ENCODE results near the gene PPP4R4.

Gene PPP4R4

GRCh38 chr14:94177806-94178205 is 3.7 kb downstream of the PPP4R4 start:
- no peaks in the 10 kb centered on the region for H3K36me3 ChIP-seq (ENCODE audit: insufficient read depth, low read length)
- no peak overlapping the region for H3K27ac ChIP-seq (ENCODE audit: low read length)
- no peaks in the 10 kb centered on the region for H3K9me3 ChIP-seq (ENCODE audit: insufficient read depth, low read length, severe bottlenecking)
- H3K9ac ChIP-seq (ENCODE audit: low read depth, low read length), result no peak overlapping the region
- H2AFZ ChIP-seq (ENCODE audit: low read depth, low read length), result no peak overlapping the region
- peaks cover 8% of the 10 kb centered on the region for H3K27me3 ChIP-seq (ENCODE audit: insufficient read depth, low read length, poor library complexity)
- H4K20me1 ChIP-seq (ENCODE audit: insufficient read depth, low read length), result no peaks in the 10 kb centered on the region
- TF ChIP-seq CTCF (IDR thresholded peaks at IDR 0.05; ENCODE audit: borderline replicate concordance, extremely low read depth, low read length, poor library complexity, severe bottlenecking) (no peak), EZH2 (IDR thresholded peaks at IDR 0.05; ENCODE audit: borderline replicate concordance, low read depth, low read length, severe bottlenecking) (no peak)
- ATAC-seq (ENCODE audit: insufficient read depth, low read depth) (no peak), DNase-seq (no peak)
- H3K4me1 ChIP-seq (ENCODE audit: insufficient read depth, low read length), result peaks cover 21% of the 10 kb centered on the region
- no peak overlapping the region for H3K4me3 ChIP-seq (ENCODE audit: low read depth in 1 of 2, low read length in 2 of 2)
- H3K4me2 ChIP-seq (ENCODE audit: insufficient read depth, low read length), result no peak overlapping the region
- no peaks in the 10 kb centered on the region for H3K79me2 ChIP-seq (ENCODE audit: insufficient read depth, low read length)

- Histone ChIP-seq H3K27me3 (ENCODE audit: insufficient read depth, low read length, poor library complexity) (peaks cover 8% of the 10 kb centered on the region), H3K4me3 (ENCODE audit: low read depth in 1 of 2, low read length in 2 of 2) (no peak overlapping the region), H3K27ac (ENCODE audit: low read length) (no peak overlapping the region), H3K36me3 (ENCODE audit: insufficient read depth, low read length) (no peaks in the 10 kb centered on the region), H3K9me3 (ENCODE audit: insufficient read depth, low read length, severe bottlenecking) (no peaks in the 10 kb centered on the region), H2AFZ (ENCODE audit: low read depth, low read length) (no peak overlapping the region), H4K20me1 (ENCODE audit: insufficient read depth, low read length) (no peaks in the 10 kb centered on the region), H3K9ac (ENCODE audit: low read depth, low read length) (no peak overlapping the region), H3K79me2 (ENCODE audit: insufficient read depth, low read length) (no peaks in the 10 kb centered on the region), H3K4me1 (ENCODE audit: insufficient read depth, low read length) (peaks cover 11% of the 10 kb centered on the region), H3K4me2 (ENCODE audit: insufficient read depth, low read length) (no peak overlapping the region)
- TF ChIP-seq EZH2 (IDR thresholded peaks at IDR 0.05; ENCODE audit: borderline replicate concordance, low read depth, low read length, severe bottlenecking) (no peak), CTCF (IDR thresholded peaks at IDR 0.05; ENCODE audit: borderline replicate concordance, extremely low read depth, low read length, poor library complexity, severe bottlenecking) (no peak)
- ATAC-seq (ENCODE audit: insufficient read depth, low read depth), result no peak
- DNase-seq, result no peak
Observed at GRCh38 chr14:94179244-94179643, 5.1 kb downstream of the PPP4R4 start.

- peak; percentile 79 for TF ChIP-seq CTCF (IDR thresholded peaks at IDR 0.05; ENCODE audit: borderline replicate concordance, extremely low read depth, low read length, poor library complexity, severe bottlenecking)
- TF ChIP-seq EZH2 (IDR thresholded peaks at IDR 0.05; ENCODE audit: borderline replicate concordance, low read depth, low read length, severe bottlenecking), result no peak
- Histone ChIP-seq H3K27me3 (ENCODE audit: insufficient read depth, low read length, poor library complexity) (peaks cover 11% of the 10 kb centered on the region), H3K4me2 (ENCODE audit: insufficient read depth, low read length) (peak overlapping the region; percentile 54)
Observed at GRCh38 chr14:94180655-94181271, 6.6 kb downstream of the PPP4R4 start.

More at GRCh38 chr14:94180655-94181271, 6.6 kb downstream of the PPP4R4 start:
- H3K9ac ChIP-seq (ENCODE audit: low read depth, low read length), result no peak overlapping the region; the same call in 1 of the 2 replicates
- no peak overlapping the region for H3K27ac ChIP-seq (ENCODE audit: low read length)
- peaks cover 8% of the 10 kb centered on the region for H3K4me1 ChIP-seq (ENCODE audit: insufficient read depth, low read length)
- H3K9me3 ChIP-seq (ENCODE audit: insufficient read depth, low read length, severe bottlenecking), result no peaks in the 10 kb centered on the region
- peak overlapping the region in 1 of 2 experiments; percentile 30; a peak in 1 of 4 replicates for H3K4me3 ChIP-seq (ENCODE audit: low read depth in 1 of 2, low read length in 2 of 2)
- DNase-seq (no peak), ATAC-seq (ENCODE audit: insufficient read depth, low read depth) (peak; percentile 76)
- H3K79me2 ChIP-seq (ENCODE audit: insufficient read depth, low read length), result no peaks in the 10 kb centered on the region
- H3K36me3 ChIP-seq (ENCODE audit: insufficient read depth, low read length), result no peaks in the 10 kb centered on the region
- no peaks in the 10 kb centered on the region for H4K20me1 ChIP-seq (ENCODE audit: insufficient read depth, low read length)
- H2AFZ ChIP-seq (ENCODE audit: low read depth, low read length), result peak overlapping the region; percentile 65

Data from DND-41 (cell line).